ENCODE results near the gene RAB35. TPM values are rescaled to one million over a fixed set of nuclear protein-coding genes. Genes with fewer than 3 reads are reported as not detected.

RAB35 gene
- total and polyA plus RNA-seq, 2 of the 4 experiments (the other 2 are of a cell fraction) = 32.6 to 49.6 TPM

DNA sequence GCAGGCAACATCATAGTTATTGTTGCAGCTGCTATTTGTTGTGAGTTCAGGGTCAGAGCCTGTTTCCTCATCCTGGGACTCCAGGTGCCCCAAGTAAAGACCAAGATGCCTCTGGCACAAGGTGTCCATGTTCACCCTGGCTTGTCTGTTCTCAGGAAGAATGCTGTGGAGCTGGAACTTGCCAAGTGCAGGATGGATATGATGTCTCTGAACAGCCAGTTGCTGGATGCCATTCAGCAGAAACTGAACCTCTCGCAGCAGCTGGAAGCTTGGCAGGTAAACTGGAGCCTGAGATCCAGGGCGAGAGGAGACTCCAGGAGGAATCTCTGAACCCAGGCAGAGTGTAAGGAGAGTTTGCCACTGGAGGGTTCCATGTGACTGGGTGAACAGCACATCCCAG lies 26.8 kb downstream of the RAB35 start:
- Histone ChIP-seq H3K9me1 (ENCODE audit: insufficient read depth, low read length) (0 out of 2 replicates have a peak, but pooled peaks cover 8% of the 10 kb centered on the region), H2BK20ac (ENCODE audit: low read depth, low read length) (no peak overlapping the region), H3K18ac (ENCODE audit: low read depth, low read length) (no peak overlapping the region), H2BK120ac (ENCODE audit: low read depth, low read length) (no peak overlapping the region), H3K9me3 (ENCODE audit: control insufficient read depth, insufficient read depth, low read length) (no peaks in the 10 kb centered on the region), H3K79me1 (ENCODE audit: low read depth in 1 of 2, low read length in 2 of 2) (peaks cover 0 to 6% of the 10 kb centered on the region in 2 experiments; a peak in 1 of 4 replicates), H2BK5ac (ENCODE audit: low read depth, low read length, poor library complexity, severe bottlenecking) (no peak overlapping the region), H4K91ac (ENCODE audit: insufficient read depth, low read depth, low read length) (no peak overlapping the region), H3K36me3 (ENCODE audit: control insufficient read depth, insufficient read depth, low read length) (peaks cover 15% of the 10 kb centered on the region; the same call in 1 of the 2 replicates), H4K20me1 (ENCODE audit: insufficient read depth, low read length) (peaks cover 20% of the 10 kb centered on the region; the same call in 1 of the 2 replicates), H3K4me2 (ENCODE audit: low read depth, low read length) (no peak overlapping the region), H3K4ac (ENCODE audit: low read depth, low read length) (no peak overlapping the region), H2AK5ac (ENCODE audit: low read depth, low read length) (no peak overlapping the region), H2AFZ (replicated peaks; ENCODE audit: low read length, poor library complexity) (no peak overlapping the region), H3K9ac (ENCODE audit: low read depth, low read length) (no peak overlapping the region), H3K27me3 (ENCODE audit: control insufficient read depth, insufficient read depth, low read length) (no peaks in the 10 kb centered on the region), H3K27ac (ENCODE audit: insufficient read depth, low read length) (no peak overlapping the region), H4K8ac (ENCODE audit: low read depth in 2 of 2, low read length in 2 of 2) (no peak overlapping the region), H2AK9ac (replicated peaks; ENCODE audit: low read depth, low read length, poor library complexity) (no peak overlapping the region), H3K56ac (ENCODE audit: extremely low read depth, insufficient read depth, low read length) (no peak overlapping the region), H3K23ac (ENCODE audit: low read depth, low read length) (no peak overlapping the region), H4K5ac (ENCODE audit: low read depth, low read length) (no peak overlapping the region), H3K4me3 (ENCODE audit: insufficient read depth, low read depth, low read length) (no peak overlapping the region), H3K14ac (replicated peaks; ENCODE audit: low read depth, low read length) (no peak overlapping the region), H2BK15ac (ENCODE audit: low read depth, low read length) (no peak overlapping the region), H3K4me1 (ENCODE audit: control insufficient read depth, insufficient read depth, low read length) (no peaks in the 10 kb centered on the region; the same call in 1 of the 2 replicates)
- ChIA-PET POLR2A (ENCODE audit: unreplicated experiment) (no interaction called here), CTCF (no interaction called here)
- dilution Hi-C loops (cut with HindIII; ENCODE audit: low sequenced_read_pairs, unreplicated experiment) = no loop called here
- intact Hi-C loops (cut with micrococcal nuclease) = no loop called here
- 90% methylated on average over 2 of the region's 2 CpGs; no CpG with 5 or more reads in 1 of the 2 experiments for WGBS, 2 experiments (ENCODE audit: extremely low coverage in 2 of 2, insufficient read length in 1 of 2)
- no TSS peak for BruUV-seq (replicated peaks)
- in situ Hi-C loops (cut with MboI; ENCODE audit: low sequenced_read_pairs) = no loop called here
- no peak for ATAC-seq (ENCODE audit: low read depth)
- no peak for TF ChIP-seq BHLHE40 (IDR thresholded peaks at IDR 0.05; ENCODE audit: low read depth, low read length)
- no peak for DNase-seq

Measured in IMR-90 (cell line).